ENCODE data around the gene MACROD2. TPM values are rescaled to one million over a fixed set of nuclear protein-coding genes. Genes with fewer than 3 reads are reported as not detected.

The MACROD2 gene
- total RNA-seq, 3 donors from 2014 or later: 3.2 to 7.6 (median 6.4) TPM

GRCh38 chr20:14481863-14482262 is 486.5 kb downstream of the MACROD2 start:
- Histone ChIP-seq H3K4me1 (ENCODE audit: low read depth) (no peaks in the 10 kb centered on the region), H3K4me3 (no peak overlapping the region), H3K9me3 (no peaks in the 10 kb centered on the region), H3K36me3 (ENCODE audit: low read depth) (no peaks in the 10 kb centered on the region)
- intact Hi-C loops (cut with DNase I, micrococcal nuclease): no loop called here
- no peak for TF ChIP-seq CTCF (IDR thresholded peaks at IDR 0.05)
- ATAC-seq (no peak), DNase-seq (no peak)

- no peaks in the 10 kb centered on the region for H3K36me3 ChIP-seq (ENCODE audit: low read depth)
- no peak for DNase-seq
- no peak for ATAC-seq
- no peaks in the 10 kb centered on the region for H3K9me3 ChIP-seq
- intact Hi-C loops (cut with DNase I, micrococcal nuclease): no loop called here
- TF ChIP-seq CTCF (IDR thresholded peaks at IDR 0.05): no peak
- H3K4me1 ChIP-seq (ENCODE audit: low read depth): no peaks in the 10 kb centered on the region
- no peak overlapping the region for H3K4me3 ChIP-seq
Measured at GRCh38 chr20:14488212-14488611, 492.9 kb downstream of the MACROD2 start.

- Histone ChIP-seq H3K4me3 (no peak overlapping the region), H3K4me1 (ENCODE audit: low read depth) (no peaks in the 10 kb centered on the region), H3K9me3 (no peaks in the 10 kb centered on the region), H3K36me3 (ENCODE audit: low read depth) (no peaks in the 10 kb centered on the region)
- intact Hi-C loops (cut with DNase I, micrococcal nuclease): no loop called here
- ATAC-seq: peak; percentile 55
- no peak for DNase-seq
- no peak for TF ChIP-seq CTCF (IDR thresholded peaks at IDR 0.05)
Measured at GRCh38 chr20:14488756-14489479, 493.6 kb downstream of the MACROD2 start.

GRCh38 chr20:14489544-14489943 is 494.2 kb downstream of the MACROD2 start:
- Histone ChIP-seq H3K4me1 (ENCODE audit: low read depth) (no peaks in the 10 kb centered on the region), H3K4me3 (no peak overlapping the region), H3K36me3 (ENCODE audit: low read depth) (no peaks in the 10 kb centered on the region), H3K9me3 (no peaks in the 10 kb centered on the region)
- DNase-seq: no peak
- intact Hi-C loops (cut with DNase I, micrococcal nuclease): no loop called here
- TF ChIP-seq CTCF (IDR thresholded peaks at IDR 0.05): no peak
- ATAC-seq: no peak

GRCh38 chr20:14491436-14491835 is 496.1 kb downstream of the MACROD2 start:
- H3K4me1 ChIP-seq (ENCODE audit: low read depth): no peaks in the 10 kb centered on the region
- DNase-seq (no peak), ATAC-seq (no peak)
- no peak overlapping the region for H3K4me3 ChIP-seq
- TF ChIP-seq CTCF (IDR thresholded peaks at IDR 0.05): no peak
- H3K9me3 ChIP-seq: no peaks in the 10 kb centered on the region
- H3K36me3 ChIP-seq (ENCODE audit: low read depth): no peaks in the 10 kb centered on the region
- intact Hi-C loops (cut with DNase I, micrococcal nuclease): no loop called here

GRCh38 chr20:14493408-14493807 is 498.1 kb downstream of the MACROD2 start:
- intact Hi-C loops (cut with DNase I, micrococcal nuclease): no loop called here
- no peaks in the 10 kb centered on the region for H3K9me3 ChIP-seq

More at GRCh38 chr20:14493408-14493807, 498.1 kb downstream of the MACROD2 start:
- Histone ChIP-seq H3K4me1 (ENCODE audit: low read depth) (no peaks in the 10 kb centered on the region), H3K4me3 (no peak overlapping the region), H3K36me3 (ENCODE audit: low read depth) (no peaks in the 10 kb centered on the region)
- no peak for TF ChIP-seq CTCF (IDR thresholded peaks at IDR 0.05)
- ATAC-seq (no peak), DNase-seq (no peak)
